Fibroblast of lung (primary cell): ENCODE data around the gene MSX1. TPM values are rescaled to one million over a fixed set of nuclear protein-coding genes. Genes with fewer than 3 reads are reported as not detected.

ENCODE experiments used
- DNase-seq, 2 donors: peaks; one replicate each; pipeline versions ENCODE4 v3.0.0 to v3.0.0-alpha.2; 2010; ENCODE audit warnings: low read depth in 2 of 2
- H2AFZ ChIP-seq: 2 replicates; pipeline ENCODE4 v1.5.1; 2012; ENCODE audit warnings: low read length, control low read depth, inconsistent platforms
- H3K27ac ChIP-seq: 2 replicates; pipeline ENCODE4 v1.5.1; 2011; ENCODE audit warnings: low read length, control low read depth; ENCODE audit not compliant: insufficient read depth
- H3K27me3 ChIP-seq: 2 replicates; pipeline ENCODE4 v1.5.1; 2011; ENCODE audit warnings: mild to moderate bottlenecking, low read length; ENCODE audit not compliant: control insufficient read depth, insufficient read depth
- H3K36me3 ChIP-seq: 2 replicates; pipeline ENCODE4 v1.5.1; 2011; ENCODE audit warnings: low read length; ENCODE audit not compliant: control insufficient read depth, insufficient read depth
- H3K4me1 ChIP-seq: 2 replicates; pipeline ENCODE4 v1.5.1; 2011; ENCODE audit warnings: low read length; ENCODE audit not compliant: control insufficient read depth, insufficient read depth; ENCODE audit errors: extremely low read depth
- H3K4me2 ChIP-seq: 2 replicates; pipeline ENCODE4 v1.5.1; 2011; ENCODE audit warnings: low read length, control low read depth; ENCODE audit not compliant: insufficient read depth; ENCODE audit errors: extremely low read depth
- H3K4me3 ChIP-seq, 4 experiments: fragments of 200-600 bp in 1 of 4; sonication (generic) in 1 of 4; replicated peaks in 1 of 4; 2 replicates each; pipeline ENCODE4 v1.5.1; 2011 to 2016; ENCODE audit warnings: low read length in 4 of 4, low read depth in 3 of 4, mild to moderate bottlenecking in 3 of 4, control low read depth in 2 of 4, inconsistent platforms in 1 of 4, mixed read lengths in 1 of 4; ENCODE audit not compliant: insufficient read depth in 1 of 4; ENCODE audit errors: control extremely low read depth in 1 of 4
- H3K79me2 ChIP-seq: 2 replicates; pipeline ENCODE4 v1.5.1; 2012; ENCODE audit warnings: mild to moderate bottlenecking, low read length, inconsistent platforms; ENCODE audit not compliant: control insufficient read depth, insufficient read depth
- H3K9ac ChIP-seq: 2 replicates; pipeline ENCODE4 v1.5.1; 2011; ENCODE audit warnings: mild to moderate bottlenecking, low read length, control low read depth; ENCODE audit not compliant: insufficient read depth
- H3K9me3 ChIP-seq: 2 replicates; pipeline ENCODE4 v1.5.1; 2012; ENCODE audit warnings: low read depth, low read length; ENCODE audit not compliant: control insufficient read depth, insufficient read depth
- H4K20me1 ChIP-seq: 2 replicates; pipeline ENCODE4 v1.5.1; 2011; ENCODE audit warnings: low read length; ENCODE audit not compliant: control insufficient read depth, insufficient read depth; ENCODE audit errors: extremely low read depth
- EZH2 ChIP-seq: IDR thresholded peaks from 2 replicates; pipeline ENCODE4 v1.5.1; 2012; ENCODE audit warnings: low read length, control low read depth, mild to moderate bottlenecking; ENCODE audit errors: missing control alignments
- polyA plus RNA-seq, 2 donors: library from polyadenylated mRNA; depleted of rRNA in 1 of 2; stranded (reverse) in 1 of 2; unstranded in 1 of 2; fragments of >200 nt; gene quantifications; 2 replicates each; pipeline ENCODE4 v1.2.1, GENCODE V29; 2011 to 2012; ENCODE audit warnings: missing spikeins in 1 of 2
- total RNA-seq: library from RNA; depleted of rRNA; stranded (reverse); fragments of >200 nt; gene quantifications from 2 replicates; pipeline ENCODE4 v1.2.1, GENCODE V29; 2014
- TF ChIP-seq, protein P1 (sequence below), 2 donors: IDR thresholded peaks in 1 of 2; conservative IDR thresholded peaks in 1 of 2; 1 replicate in 1 of 2; 2 replicates in 1 of 2; pipeline ENCODE4 v1.5.1; 2011 to 2012; ENCODE audit warnings: low read length in 2 of 2, control low read depth in 1 of 2, inconsistent platforms in 1 of 2, low read depth in 1 of 2, mild to moderate bottlenecking in 1 of 2

The MSX1 gene
- total and polyA plus RNA-seq, 2 donors (not counting 1 experiment from before 2014, with no cell fraction given) = 1.3 to 2.1 TPM

DNA sequence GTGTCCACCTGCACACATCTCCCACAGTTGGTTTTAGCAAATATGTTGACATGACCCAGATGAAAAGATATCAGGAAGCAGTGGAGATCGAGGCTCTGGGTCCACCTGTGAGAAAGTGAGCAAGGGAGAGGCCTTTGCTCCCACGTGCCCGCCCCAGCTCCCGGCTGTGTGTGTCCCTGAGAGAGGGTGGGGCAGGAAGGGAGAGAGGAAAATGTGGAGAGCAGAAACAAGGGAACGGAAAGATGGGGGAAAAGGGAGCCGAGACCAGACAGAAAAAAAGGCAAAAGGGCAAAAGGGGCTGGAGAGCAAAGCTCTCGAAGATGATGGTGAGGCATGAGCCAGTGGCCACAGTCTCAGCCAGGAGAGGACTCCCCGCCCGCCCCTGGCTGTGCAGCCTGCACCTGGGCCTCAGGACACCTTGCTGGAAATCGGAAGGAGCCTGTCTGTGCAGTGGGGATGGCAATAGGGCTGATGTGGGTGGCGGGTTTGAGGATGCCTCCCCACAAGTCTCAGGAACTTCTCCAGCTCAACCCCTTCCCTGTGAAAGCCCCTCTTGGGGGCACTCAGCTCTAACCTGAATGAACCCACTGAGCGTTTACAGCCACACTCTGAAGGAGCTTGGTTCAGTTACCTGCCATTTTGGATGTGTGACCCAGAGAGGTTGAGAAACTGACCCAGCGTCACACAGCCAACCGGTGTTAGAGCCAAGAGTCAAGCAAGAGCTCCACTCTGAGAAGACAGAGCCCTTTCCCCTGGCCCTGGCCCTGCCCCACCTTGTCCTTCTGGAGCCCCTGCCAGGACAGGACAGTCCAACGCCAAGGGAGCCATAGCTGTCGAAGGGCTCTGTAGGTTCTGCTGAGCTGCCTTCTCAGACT, 20.3 kb upstream of the MSX1 start:
- H3K27me3 ChIP-seq = no peaks in the 10 kb centered on the region
- H3K9me3 ChIP-seq = no peaks in the 10 kb centered on the region
- H3K9ac ChIP-seq = no peak overlapping the region
- H3K4me3 ChIP-seq = no peak overlapping the region
- no peak overlapping the region for H3K4me2 ChIP-seq
- no peak overlapping the region for H2AFZ ChIP-seq
- H3K79me2 ChIP-seq = no peaks in the 10 kb centered on the region
- no peak for DNase-seq
- no peaks in the 10 kb centered on the region for H3K4me1 ChIP-seq
- no peak overlapping the region for H3K27ac ChIP-seq
- H4K20me1 ChIP-seq = no peaks in the 10 kb centered on the region
- TF ChIP-seq, protein P1, sequence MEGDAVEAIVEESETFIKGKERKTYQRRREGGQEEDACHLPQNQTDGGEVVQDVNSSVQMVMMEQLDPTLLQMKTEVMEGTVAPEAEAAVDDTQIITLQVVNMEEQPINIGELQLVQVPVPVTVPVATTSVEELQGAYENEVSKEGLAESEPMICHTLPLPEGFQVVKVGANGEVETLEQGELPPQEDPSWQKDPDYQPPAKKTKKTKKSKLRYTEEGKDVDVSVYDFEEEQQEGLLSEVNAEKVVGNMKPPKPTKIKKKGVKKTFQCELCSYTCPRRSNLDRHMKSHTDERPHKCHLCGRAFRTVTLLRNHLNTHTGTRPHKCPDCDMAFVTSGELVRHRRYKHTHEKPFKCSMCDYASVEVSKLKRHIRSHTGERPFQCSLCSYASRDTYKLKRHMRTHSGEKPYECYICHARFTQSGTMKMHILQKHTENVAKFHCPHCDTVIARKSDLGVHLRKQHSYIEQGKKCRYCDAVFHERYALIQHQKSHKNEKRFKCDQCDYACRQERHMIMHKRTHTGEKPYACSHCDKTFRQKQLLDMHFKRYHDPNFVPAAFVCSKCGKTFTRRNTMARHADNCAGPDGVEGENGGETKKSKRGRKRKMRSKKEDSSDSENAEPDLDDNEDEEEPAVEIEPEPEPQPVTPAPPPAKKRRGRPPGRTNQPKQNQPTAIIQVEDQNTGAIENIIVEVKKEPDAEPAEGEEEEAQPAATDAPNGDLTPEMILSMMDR (conservative IDR thresholded peaks at IDR 0.05 in 1 of 2, IDR thresholded peaks at IDR 0.05 in 1 of 2; ENCODE audit: low read depth in 1 of 2, low read length in 2 of 2) = no peak
- no peak for TF ChIP-seq EZH2
- no peaks in the 10 kb centered on the region for H3K36me3 ChIP-seq

DNA sequence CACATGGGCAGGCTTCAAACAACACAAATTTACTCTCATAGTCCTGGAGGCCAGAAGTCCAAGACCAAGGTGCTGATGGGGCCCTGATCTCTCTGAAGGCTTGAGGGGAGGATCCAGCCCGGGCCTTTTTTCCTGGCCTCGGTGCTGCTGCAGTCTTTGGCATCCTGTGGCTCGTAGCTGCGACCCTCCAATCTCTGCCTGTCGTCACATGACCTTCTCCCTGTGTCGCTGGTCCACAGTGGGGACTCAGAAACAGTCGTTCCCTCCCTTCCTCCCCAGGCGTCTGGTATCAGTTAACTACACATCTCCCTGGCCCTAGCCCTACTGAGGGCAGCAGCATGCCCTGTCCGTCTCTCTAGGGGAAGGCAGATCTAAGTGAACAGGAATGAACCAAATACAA, 19.1 kb upstream of the MSX1 start:
- no peaks in the 10 kb centered on the region for H3K27me3 ChIP-seq
- no peak for DNase-seq

DNA sequence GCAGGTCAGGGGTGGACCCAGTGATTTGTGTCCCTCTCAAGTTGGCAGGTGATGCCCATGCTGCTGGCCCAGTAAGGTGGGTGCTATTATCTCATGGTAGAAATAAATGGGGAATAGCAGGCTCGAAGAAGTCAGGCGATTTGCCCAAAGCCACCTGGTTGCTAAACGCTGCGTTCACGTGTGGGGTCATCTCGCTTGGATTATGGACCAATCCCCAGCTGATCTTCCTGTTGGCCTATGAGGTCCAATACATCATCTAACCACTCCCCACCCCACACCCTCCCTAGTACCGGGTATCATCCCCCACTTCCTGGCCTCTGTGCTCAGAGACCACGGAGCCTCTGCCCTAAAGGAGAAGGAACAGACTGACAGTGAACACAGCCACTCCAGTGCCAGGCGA, 18.3 kb upstream of the MSX1 start:
- no peak overlapping the region for H3K27ac ChIP-seq
- H3K36me3 ChIP-seq = no peaks in the 10 kb centered on the region
- H2AFZ ChIP-seq = no peak overlapping the region
- no peaks in the 10 kb centered on the region for H3K9me3 ChIP-seq
- H3K27me3 ChIP-seq = no peaks in the 10 kb centered on the region
- no peaks in the 10 kb centered on the region for H3K79me2 ChIP-seq
- no peak overlapping the region for H3K4me3 ChIP-seq
- H4K20me1 ChIP-seq = no peaks in the 10 kb centered on the region
- no peak overlapping the region for H3K9ac ChIP-seq
- no peak for DNase-seq
- no peaks in the 10 kb centered on the region for H3K4me1 ChIP-seq
- TF ChIP-seq, protein P1 (conservative IDR thresholded peaks at IDR 0.05 in 1 of 2, IDR thresholded peaks at IDR 0.05 in 1 of 2; ENCODE audit: low read depth in 1 of 2, low read length in 2 of 2) = no peak
- TF ChIP-seq EZH2 = no peak
- H3K4me2 ChIP-seq = no peak overlapping the region

More for the DNA sequence above, 19.1 kb upstream of the MSX1 start:
- H3K9ac ChIP-seq = no peak overlapping the region
- no peaks in the 10 kb centered on the region for H3K36me3 ChIP-seq
- no peaks in the 10 kb centered on the region for H3K4me1 ChIP-seq
- no peak for TF ChIP-seq EZH2
- TF ChIP-seq, protein P1 (conservative IDR thresholded peaks at IDR 0.05 in 1 of 2, IDR thresholded peaks at IDR 0.05 in 1 of 2; ENCODE audit: low read depth in 1 of 2, low read length in 2 of 2) = no peak
- H3K79me2 ChIP-seq = no peaks in the 10 kb centered on the region
- no peaks in the 10 kb centered on the region for H4K20me1 ChIP-seq
- no peak overlapping the region for H3K4me3 ChIP-seq
- no peak overlapping the region for H3K27ac ChIP-seq
- H3K4me2 ChIP-seq = no peak overlapping the region
- no peak overlapping the region for H2AFZ ChIP-seq
- no peaks in the 10 kb centered on the region for H3K9me3 ChIP-seq
